Spinal cord (tissue), 10 donors: Measurements from ENCODE around the gene SLBP. TPM values are rescaled to one million over a fixed set of nuclear protein-coding genes. Genes with fewer than 3 reads are reported as not detected.

ENCODE experiments used
- DNase-seq, 6 donors: peaks; one replicate each; pipeline versions ENCODE4 v3.0.0 to v3.0.0-alpha.2; 2013 to 2015; ENCODE audit warnings: low spot score in 6 of 6, low read depth in 4 of 6
- H3K27ac ChIP-seq: one replicate; pipeline ENCODE4 v1.5.1; 2013; ENCODE audit warnings: low read depth, low read length, control low read depth
- H3K27me3 ChIP-seq: one replicate; pipeline ENCODE4 v1.6.1; 2013; ENCODE audit warnings: low read length; ENCODE audit not compliant: control insufficient read depth, insufficient read depth
- H3K36me3 ChIP-seq: one replicate; pipeline ENCODE4 v1.6.1; 2013; ENCODE audit warnings: low read length; ENCODE audit not compliant: control insufficient read depth, insufficient read depth
- H3K4me1 ChIP-seq: one replicate; pipeline ENCODE4 v1.6.1; 2013; ENCODE audit warnings: low read length; ENCODE audit not compliant: control insufficient read depth, insufficient read depth
- H3K4me3 ChIP-seq: one replicate; pipeline ENCODE4 v1.5.1; 2013; ENCODE audit warnings: low read depth, low read length, control low read depth
- H3K9me3 ChIP-seq: one replicate; pipeline ENCODE4 v1.6.1; 2013; ENCODE audit warnings: low read length; ENCODE audit not compliant: control insufficient read depth, insufficient read depth
- WGBS: methylation state at CpG from one replicate; pipeline ENCODE4 v1.1.5; 2013; ENCODE audit warnings: missing lambda C conversion rate; ENCODE audit not compliant: insufficient coverage; 5-methylcytosine and 5-hydroxymethylcytosine counted together
- polyA plus RNA-seq, 2 donors: library from polyadenylated mRNA; unstranded; fragments of 120-200 nt; gene quantifications; one replicate each; pipeline ENCODE4 v1.2.1, GENCODE V29; 2013; ENCODE audit not compliant: insufficient read length in 2 of 2
- total RNA-seq, 2 donors: library from RNA; depleted of rRNA in 1 of 2; stranded (reverse); fragments of 120-200 nt in 1 of 2; fragments of >200 nt in 1 of 2; gene quantifications; one replicate each; pipeline versions ENCODE4 v1.2.3 to v1.2.4, GENCODE V29; 2013 to 2014
- donor health status: healthy.

The SLBP gene
- total and polyA plus RNA-seq, 4 donors, result 37.0 to 59.9 (median 56.4) TPM

GRCh38 chr4:1658146-1658545 lies 54.0 kb downstream of the SLBP start:
- DNase-seq, result no peak
- no peak overlapping the region for H3K27ac ChIP-seq
- H3K4me1 ChIP-seq, result no peaks in the 10 kb centered on the region
- WGBS, result 97% methylated on average over 11 of the region's 12 CpGs
- H3K27me3 ChIP-seq, result no peaks in the 10 kb centered on the region
- H3K36me3 ChIP-seq, result peaks cover 41% of the 10 kb centered on the region
- no peak overlapping the region for H3K4me3 ChIP-seq
- H3K9me3 ChIP-seq, result no peaks in the 10 kb centered on the region

- H3K9me3 ChIP-seq, result no peaks in the 10 kb centered on the region
- 95% methylated on average over 19 of the region's 19 CpGs for whole genome bisulfite sequencing
- DNase-seq, result no peak
- H3K4me1 ChIP-seq, result no peaks in the 10 kb centered on the region
- peaks cover 41% of the 10 kb centered on the region for H3K36me3 ChIP-seq
- H3K27ac ChIP-seq, result no peak overlapping the region
- H3K27me3 ChIP-seq, result no peaks in the 10 kb centered on the region
- no peak overlapping the region for H3K4me3 ChIP-seq
Observed at GRCh38 chr4:1656986-1657385, 55.1 kb downstream of the SLBP start.

- Histone ChIP-seq H3K27me3 (no peaks in the 10 kb centered on the region), H3K4me3 (no peak overlapping the region), H3K36me3 (peaks cover 41% of the 10 kb centered on the region), H3K4me1 (no peaks in the 10 kb centered on the region), H3K27ac (no peak overlapping the region), H3K9me3 (no peaks in the 10 kb centered on the region)
- DNase-seq, result no peak
- 87% methylated on average over 5 of the region's 5 CpGs for WGBS
Observed at GRCh38 chr4:1656132-1656531, 56.0 kb downstream of the SLBP start.

- Histone ChIP-seq H3K27me3 (no peaks in the 10 kb centered on the region), H3K4me3 (no peak overlapping the region), H3K4me1 (no peaks in the 10 kb centered on the region), H3K27ac (no peak overlapping the region), H3K36me3 (peaks cover 41% of the 10 kb centered on the region), H3K9me3 (no peaks in the 10 kb centered on the region)
- DNase-seq, result no peak
- WGBS, result 88% methylated on average over 18 of the region's 18 CpGs
Observed at GRCh38 chr4:1655676-1656075, 56.4 kb downstream of the SLBP start.

GRCh38 chr4:1655081-1655480 lies 57.0 kb downstream of the SLBP start:
- WGBS, result 95% methylated on average over 47 of the region's 47 CpGs
- Histone ChIP-seq H3K27ac (no peak overlapping the region), H3K27me3 (no peaks in the 10 kb centered on the region), H3K9me3 (no peaks in the 10 kb centered on the region), H3K4me3 (no peak overlapping the region), H3K36me3 (peaks cover 41% of the 10 kb centered on the region), H3K4me1 (no peaks in the 10 kb centered on the region)
- DNase-seq, result no peak

- Histone ChIP-seq H3K4me1 (no peaks in the 10 kb centered on the region), H3K4me3 (no peak overlapping the region), H3K9me3 (no peaks in the 10 kb centered on the region), H3K27me3 (no peaks in the 10 kb centered on the region), H3K36me3 (peaks cover 40% of the 10 kb centered on the region), H3K27ac (no peak overlapping the region)
- no peak for DNase-seq
- WGBS, result 92% methylated on average over 18 of the region's 23 CpGs
Observed at GRCh38 chr4:1654216-1654955, 57.7 kb downstream of the SLBP start.

- Histone ChIP-seq H3K27ac (no peak overlapping the region), H3K9me3 (no peaks in the 10 kb centered on the region), H3K4me3 (no peak overlapping the region), H3K27me3 (no peaks in the 10 kb centered on the region), H3K36me3 (peaks cover 35% of the 10 kb centered on the region), H3K4me1 (no peaks in the 10 kb centered on the region)
- no peak for DNase-seq
- 81% methylated on average over 9 of the region's 10 CpGs for WGBS
Observed at GRCh38 chr4:1653776-1654175, 58.3 kb downstream of the SLBP start.

- peaks cover 30% of the 10 kb centered on the region for H3K36me3 ChIP-seq
- no peak overlapping the region for H3K27ac ChIP-seq
- no peaks in the 10 kb centered on the region for H3K9me3 ChIP-seq
- 97% methylated on average over 13 of the region's 13 CpGs for WGBS
- no peaks in the 10 kb centered on the region for H3K27me3 ChIP-seq
- H3K4me3 ChIP-seq, result no peak overlapping the region
- no peaks in the 10 kb centered on the region for H3K4me1 ChIP-seq
- DNase-seq, result no peak
Observed at GRCh38 chr4:1652088-1652487, 60.0 kb downstream of the SLBP start.

- WGBS, result 92% methylated on average over 12 of the region's 13 CpGs
- Histone ChIP-seq H3K9me3 (no peaks in the 10 kb centered on the region), H3K36me3 (peaks cover 26% of the 10 kb centered on the region), H3K4me1 (no peaks in the 10 kb centered on the region), H3K27me3 (no peaks in the 10 kb centered on the region), H3K27ac (no peak overlapping the region), H3K4me3 (no peak overlapping the region)
- DNase-seq, result no peak
Observed at GRCh38 chr4:1651609-1652008, 60.5 kb downstream of the SLBP start.

- WGBS, result 92% methylated on average over 2 of the region's 3 CpGs
- Histone ChIP-seq H3K9me3 (no peaks in the 10 kb centered on the region), H3K4me1 (peaks cover 18% of the 10 kb centered on the region), H3K27ac (no peak overlapping the region), H3K36me3 (peaks cover 9% of the 10 kb centered on the region), H3K27me3 (no peaks in the 10 kb centered on the region), H3K4me3 (no peak overlapping the region)
- no peak for DNase-seq
Observed at GRCh38 chr4:1648962-1649361, 63.2 kb downstream of the SLBP start.
